Left colon (tissue), 2 donors: ENCODE results near the gene ENTPD3. TPM values are rescaled to one million over a fixed set of nuclear protein-coding genes. Genes with fewer than 3 reads are reported as not detected.

Source experiments
- ATAC-seq: fragments of 200-7000 bp; cut with Tn5 transposase; one replicate; pipeline ENCODE4 v1.9.1; 2020; ENCODE audit warnings: mild to moderate bottlenecking, moderate library complexity
- DNase-seq, 2 donors: peaks; one replicate each; pipeline ENCODE4 v3.0.0-alpha.2; 2020
- intact Hi-C, 2 donors: fragments of 100-400 bp; cut with DNase I in 1 of 2; cut with micrococcal nuclease in 1 of 2; formaldehyde crosslinking; loops; one replicate each; pipeline versions ENCODE4 v1.11.2 to v1.14.0; 2022; cut with DNase I, micrococcal nuclease
- total RNA-seq, 2 donors: library from RNA; stranded (reverse); fragmentation: NEBNext Ultra II Directional; extraction: Animal tissue kit (Norgen Biotek cat#: 25700); gene quantifications; one replicate each; pipeline ENCODE4 v1.2.1, GENCODE V29; 2021
- donor health status: DM: no; HTN: no; CAD: no.
- donor health status: DM: yes; HTN: yes; CAD: no.

The ENTPD3 gene
- total RNA-seq, 2 donors from 2014 or later, result 2.4 to 4.2 TPM

DNA sequence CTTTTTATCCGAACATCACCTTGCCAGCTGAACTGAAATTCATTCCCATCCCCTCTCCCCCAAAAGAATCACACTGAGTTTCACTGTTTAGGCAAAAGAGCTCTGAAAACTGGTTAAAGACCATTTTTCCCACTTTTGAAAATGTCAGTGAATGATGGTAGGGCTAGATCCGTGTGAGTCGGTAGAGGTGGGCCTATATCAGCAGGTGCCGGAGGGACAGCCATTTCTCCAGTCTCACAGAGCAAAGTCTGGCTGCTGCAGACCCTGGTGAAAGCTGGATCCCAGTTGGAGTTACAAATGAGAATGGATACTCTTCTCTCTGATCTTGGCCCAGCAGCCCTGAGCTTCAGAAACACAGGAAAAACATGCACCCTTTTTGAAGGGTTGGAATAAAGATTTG is 10.9 kb downstream of the ENTPD3 start:
- no peak for DNase-seq
- no peak for ATAC-seq
- intact Hi-C loops, result no loop called here

DNA sequence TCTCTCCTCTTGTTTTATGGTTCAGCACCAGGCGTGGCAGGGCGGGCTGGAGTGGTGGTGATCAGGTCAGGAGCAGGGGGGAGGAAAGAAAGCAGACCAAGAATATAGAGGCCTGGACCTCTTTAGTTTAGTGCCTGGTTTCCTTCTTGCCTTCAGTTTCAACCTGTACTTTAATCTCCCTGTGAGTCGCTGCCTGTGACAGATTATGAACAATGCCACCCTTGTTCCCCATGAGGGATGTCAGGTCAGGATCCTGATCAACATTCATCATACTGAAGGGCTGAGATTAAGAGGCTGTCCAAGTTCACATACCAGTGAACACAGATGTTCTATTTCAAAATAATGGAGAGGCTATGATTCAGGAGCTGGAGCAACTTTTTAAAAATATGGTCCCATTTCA is 11.4 kb downstream of the ENTPD3 start:
- DNase-seq (no peak), ATAC-seq (peak; percentile 18)
- intact Hi-C loops, result no loop called here

DNA sequence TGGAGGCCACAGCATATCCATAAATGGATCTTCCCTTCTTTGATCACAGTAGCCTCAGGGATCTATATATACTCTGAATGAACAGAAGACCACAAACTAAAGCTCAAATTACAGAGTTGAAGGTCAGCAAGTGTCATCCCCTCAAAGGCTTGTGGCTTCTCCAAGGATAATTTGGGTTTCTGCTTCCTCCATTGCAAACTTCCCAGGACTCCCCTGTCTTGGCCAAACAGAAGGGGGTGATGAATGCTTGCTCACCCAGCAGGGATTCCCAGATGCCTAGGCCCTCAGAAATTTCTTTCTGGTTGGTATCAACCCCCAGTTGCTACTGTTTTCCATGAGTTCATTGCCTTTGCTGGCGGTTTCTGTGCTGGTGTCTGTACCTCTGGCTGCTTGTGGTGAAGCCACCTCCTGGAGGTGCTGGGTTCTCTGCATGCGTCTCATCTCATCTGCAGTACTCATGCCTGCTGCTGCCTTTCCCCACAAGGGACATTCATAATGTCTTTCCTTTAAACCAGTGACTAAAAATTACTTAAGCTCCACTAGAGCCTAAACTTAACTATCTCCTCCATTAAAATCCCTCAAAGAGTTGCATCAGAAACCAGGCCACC is 17.7 kb downstream of the ENTPD3 start:
- no peak for DNase-seq
- intact Hi-C loops, result no loop called here
- ATAC-seq, result no peak

DNA sequence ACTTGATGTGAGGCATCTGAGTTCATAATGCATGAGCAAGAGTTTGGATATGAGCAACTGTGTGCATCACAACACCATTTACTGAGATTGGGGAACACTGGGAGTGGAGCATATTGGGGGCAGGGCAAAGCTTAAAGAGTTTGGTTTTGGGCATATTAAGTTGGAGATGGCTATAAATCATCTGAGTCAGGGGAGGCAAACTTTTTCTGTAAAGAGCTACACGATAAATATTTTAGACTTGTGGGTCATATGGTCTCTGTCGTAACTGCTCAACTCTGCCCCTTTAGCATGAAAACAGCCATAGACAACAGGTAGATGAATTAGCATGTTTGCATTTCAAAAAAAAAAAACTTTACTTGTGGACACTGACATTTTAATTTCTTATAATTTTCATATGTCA is 20.0 kb downstream of the ENTPD3 start:
- DNase-seq (no peak), ATAC-seq (no peak)
- intact Hi-C loops, result no loop called here

DNA sequence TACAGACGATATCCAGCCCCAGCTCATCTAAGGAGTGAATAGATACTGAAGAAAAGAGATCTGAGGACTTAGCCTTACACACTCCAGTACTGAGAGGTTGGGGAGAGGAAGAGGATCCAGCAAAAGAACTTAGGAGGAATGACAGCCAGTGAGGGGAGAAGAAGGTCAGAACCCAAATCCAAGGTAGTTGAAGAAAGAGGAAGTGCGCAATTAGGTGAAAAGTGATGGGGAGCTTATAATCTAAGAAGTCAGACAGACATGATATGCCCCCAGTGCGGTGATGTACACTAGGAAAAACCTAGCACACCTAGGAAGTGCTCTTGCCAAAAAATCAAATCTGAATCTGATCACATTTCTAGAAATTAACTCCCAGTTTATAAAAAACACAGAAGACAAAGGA is 20.6 kb downstream of the ENTPD3 start:
- DNase-seq (no peak), ATAC-seq (no peak)
- intact Hi-C loops, result no loop called here

DNA sequence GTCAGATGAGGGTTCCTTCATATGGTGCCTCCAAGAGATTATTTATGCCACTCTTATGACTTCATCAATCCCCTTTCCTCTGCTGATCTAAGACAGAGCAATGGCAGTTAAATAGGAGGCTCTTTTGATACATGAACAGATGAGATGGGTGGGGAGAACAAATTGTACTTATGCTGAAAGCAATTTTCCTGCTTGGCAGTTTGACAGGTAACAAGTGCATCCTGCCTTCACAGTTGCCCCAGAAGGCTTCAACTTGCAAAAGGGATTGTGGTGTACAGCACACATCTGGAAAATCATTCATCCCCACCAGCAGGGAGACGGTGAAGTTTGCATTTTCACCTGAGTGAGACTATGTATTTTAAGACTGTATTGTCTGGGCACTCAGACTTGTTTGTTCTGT is 27.3 kb downstream of the ENTPD3 start:
- intact Hi-C loops, result no loop called here
- DNase-seq, result no peak
- peak; percentile 42 for ATAC-seq

DNA sequence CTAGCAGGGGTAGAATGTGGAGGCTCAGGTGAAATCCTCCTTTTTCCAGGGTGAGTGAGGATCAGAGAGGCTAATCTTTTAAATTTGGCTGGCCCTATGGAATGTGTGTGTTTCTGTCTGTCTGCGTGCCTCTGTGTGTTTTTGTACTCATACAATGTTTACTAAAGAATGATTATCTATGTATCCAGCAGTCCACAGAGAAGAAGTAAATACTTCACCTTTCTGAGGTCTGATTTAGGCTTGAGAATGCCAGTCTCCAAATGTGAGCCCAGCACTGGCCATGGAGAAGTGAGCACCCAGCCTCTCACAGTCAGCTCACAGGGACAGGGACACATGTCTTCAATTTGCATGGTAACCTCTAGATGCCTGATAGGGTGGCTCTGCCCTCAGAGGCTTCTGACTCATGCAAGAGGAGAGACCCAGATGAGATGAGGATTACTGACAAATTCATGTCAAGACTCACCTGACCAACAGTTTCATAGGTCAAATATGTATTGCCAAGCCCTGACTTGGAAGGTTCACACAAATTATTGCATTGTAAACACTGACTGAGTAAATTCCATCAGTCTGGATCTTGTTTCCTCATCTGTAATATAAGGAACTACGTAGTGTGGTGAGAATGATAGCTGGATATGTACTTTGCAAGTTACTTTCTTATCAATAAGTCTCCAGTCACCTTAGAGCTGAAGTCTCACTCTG is 31.0 kb downstream of the ENTPD3 start:
- ATAC-seq (peak; percentile 93), DNase-seq (peak; percentile 11 to 58)
- intact Hi-C loops, result no loop called here

DNA sequence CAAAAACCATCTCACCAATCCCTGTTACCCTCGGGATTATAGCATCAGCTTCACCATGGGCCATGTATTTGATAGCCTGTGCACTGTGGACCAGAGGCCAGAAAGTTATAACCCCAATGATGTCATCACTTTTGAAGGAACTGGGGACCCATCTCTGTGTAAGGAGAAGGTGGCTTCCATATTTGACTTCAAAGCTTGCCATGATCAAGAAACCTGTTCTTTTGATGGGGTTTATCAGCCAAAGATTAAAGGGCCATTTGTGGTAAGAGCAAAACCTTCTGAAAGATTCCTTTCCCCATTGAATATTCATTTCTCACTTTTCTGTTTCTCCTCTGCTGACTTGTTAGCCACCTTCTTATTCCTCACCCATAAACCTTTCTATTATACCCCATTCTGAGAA is 35.9 kb downstream of the ENTPD3 start:
- intact Hi-C loops, result no loop called here
- DNase-seq, result no peak
- no peak for ATAC-seq

DNA sequence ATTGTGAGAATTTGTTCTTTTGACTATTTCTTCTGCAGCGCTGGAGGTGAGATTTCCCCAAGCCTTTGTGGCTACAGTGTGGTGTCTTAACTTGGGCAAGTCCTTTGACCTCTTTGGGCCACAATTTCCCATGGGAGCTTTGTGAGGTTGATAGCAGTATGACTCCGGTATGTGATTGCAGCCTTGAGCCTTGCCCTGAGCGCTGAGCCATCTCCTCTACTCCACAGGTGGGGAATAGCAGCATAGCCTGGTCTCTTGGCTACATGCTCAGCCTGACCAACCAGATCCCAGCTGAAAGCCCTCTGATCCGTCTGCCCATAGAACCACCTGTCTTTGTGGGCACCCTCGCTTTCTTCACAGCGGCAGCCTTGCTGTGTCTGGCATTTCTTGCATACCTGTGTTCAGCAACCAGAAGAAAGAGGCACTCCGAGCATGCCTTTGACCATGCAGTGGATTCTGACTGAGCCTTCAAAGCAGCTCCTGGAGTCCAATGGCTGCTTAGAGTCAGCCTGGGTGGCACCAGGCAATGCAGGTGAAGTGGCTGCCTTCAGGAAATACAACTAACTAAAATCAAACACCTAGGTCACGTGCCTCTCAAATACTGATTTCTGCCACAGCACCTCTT is 40.2 kb downstream of the ENTPD3 start:
- DNase-seq, result no peak
- ATAC-seq, result no peak
- intact Hi-C loops, result no loop called here

DNA sequence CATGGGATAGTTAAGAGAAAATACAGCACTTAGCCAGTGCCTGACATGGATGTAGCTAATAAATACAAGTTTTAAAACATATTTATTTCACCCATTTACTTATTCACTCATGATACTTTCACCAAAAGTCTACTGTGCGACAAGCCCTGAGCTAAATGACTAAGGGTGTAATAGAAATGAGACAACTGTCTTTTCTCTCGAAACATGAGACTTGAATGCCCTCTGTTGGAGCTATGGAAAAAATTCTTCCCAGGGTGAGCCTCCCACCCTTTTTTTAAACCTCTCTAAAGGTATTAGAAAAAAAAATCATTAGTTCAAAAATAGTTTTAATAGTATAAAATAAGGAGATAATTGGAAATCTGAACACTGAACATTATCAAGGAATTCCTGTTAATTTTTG is 45.8 kb downstream of the ENTPD3 start:
- DNase-seq (no peak), ATAC-seq (no peak)
- intact Hi-C loops, result no loop called here

DNA sequence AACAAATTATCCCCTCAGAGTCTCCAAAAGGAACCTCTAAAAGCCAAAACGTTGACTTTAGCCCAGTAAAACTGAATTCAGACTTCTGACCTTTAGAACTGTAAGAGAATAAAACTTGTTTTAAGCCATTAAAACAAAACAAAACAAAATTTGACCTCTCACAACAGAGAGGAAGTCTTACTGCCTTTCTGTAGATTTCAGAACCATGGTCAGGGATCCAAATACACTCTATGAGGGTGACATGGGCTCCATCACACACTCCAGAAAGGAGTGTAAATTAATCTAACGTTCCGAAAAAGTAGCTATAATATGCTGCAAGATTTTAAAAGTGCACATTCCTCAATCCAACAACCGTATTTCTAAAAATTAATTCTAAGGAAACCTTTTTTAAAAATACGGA is 50.9 kb downstream of the ENTPD3 start:
- intact Hi-C loops, result no loop called here
- no peak for DNase-seq
- no peak for ATAC-seq

DNA sequence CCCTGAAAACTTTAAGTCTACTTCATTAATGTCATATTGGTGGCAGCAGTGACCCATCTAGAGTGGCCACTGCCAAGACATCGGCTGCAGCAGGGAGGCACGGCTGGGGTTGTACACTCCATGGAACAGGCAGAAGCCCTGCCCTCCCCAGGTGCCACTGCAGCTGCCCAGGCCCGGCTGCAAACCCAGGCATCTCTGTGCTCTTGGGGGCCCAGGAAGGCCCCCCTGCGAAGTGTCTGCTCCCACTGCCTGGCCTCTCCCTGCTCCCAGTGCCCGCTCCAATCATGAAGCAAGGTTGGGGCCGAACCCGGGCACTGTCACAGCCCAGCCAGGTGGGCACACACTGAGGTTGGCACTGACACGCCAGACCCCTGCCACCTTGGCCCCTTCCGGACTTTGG is 58.1 kb downstream of the ENTPD3 start:
- intact Hi-C loops, result no loop called here
- no peak for DNase-seq
- no peak for ATAC-seq

DNA sequence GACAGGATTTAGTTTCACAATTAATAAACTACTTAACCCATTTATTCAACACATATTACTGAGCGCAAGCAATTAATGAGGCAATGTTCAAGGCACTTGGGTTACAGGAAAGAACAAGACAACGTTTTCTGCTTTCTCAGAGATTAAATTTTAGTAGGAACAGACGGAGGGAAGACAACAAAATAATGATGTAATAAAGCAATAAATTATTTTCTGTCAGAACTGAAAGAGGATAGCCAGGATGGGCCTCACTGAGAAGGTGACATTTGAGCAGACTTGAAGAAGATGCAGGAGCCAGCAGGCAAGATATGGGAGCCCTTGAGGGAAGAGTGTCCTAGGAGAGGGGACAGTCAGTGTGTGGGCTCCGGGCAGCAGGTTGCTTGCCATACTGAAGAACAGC is 58.9 kb downstream of the ENTPD3 start:
- DNase-seq (no peak), ATAC-seq (no peak)
- intact Hi-C loops, result no loop called here

DNA sequence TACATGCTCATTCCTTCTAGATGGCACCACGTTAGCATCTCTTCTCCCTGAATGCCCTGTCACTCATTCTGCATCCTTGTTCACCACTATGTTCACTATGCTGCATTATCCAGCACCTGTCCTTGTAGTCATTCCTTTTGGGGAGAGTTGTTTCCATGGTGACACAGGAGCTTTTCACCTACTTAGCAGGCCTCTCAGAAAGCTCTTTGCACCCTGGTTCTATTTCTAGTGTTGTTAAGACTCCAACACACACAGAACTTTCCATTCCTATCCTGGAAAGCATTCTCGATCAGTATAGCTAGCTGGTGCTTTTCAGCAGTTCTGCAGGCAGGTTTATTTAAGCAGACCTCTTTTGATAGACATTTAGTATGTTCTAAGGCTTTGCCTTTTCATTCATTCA is 63.5 kb downstream of the ENTPD3 start:
- no peak for ATAC-seq
- intact Hi-C loops, result no loop called here
- no peak for DNase-seq

DNA sequence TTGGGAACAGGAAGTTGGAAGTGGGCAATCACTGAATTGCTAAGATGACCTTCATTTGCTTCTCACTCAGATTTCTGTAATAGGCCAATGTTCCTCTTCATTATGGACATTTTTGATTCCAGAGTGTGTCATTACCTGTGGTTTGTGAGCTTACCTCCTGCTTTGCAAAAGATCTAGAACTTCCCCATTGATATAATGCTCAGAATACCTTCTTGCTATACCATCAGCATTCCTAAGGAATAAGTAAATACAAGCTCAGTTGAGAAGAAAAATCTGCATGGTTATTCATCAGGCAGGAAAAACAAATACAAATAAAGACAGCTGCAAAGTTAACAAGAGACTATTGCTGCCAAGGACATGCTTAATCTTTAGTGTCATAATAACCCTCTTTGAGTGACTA is 64.6 kb downstream of the ENTPD3 start:
- no peak for ATAC-seq
- DNase-seq, result no peak
- intact Hi-C loops, result no loop called here

DNA sequence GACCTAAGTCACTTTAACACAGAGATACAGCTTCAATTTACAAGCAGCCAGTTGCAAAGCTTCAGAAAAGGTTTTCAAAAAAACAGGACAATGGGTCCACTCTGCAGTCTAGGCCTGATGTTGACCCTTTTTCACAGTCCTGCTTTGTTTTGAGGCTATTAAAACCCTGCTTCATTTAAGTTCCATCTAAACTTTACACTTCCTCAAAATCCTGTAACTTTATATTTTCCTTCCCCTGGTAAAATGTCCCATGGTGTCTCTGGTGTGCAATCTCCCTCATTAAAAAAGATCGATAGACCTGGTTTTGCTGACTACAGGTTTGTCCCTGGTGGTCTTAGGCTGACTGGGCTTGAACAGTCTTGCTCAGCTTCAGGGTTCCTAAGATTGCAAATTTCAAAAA is 65.1 kb downstream of the ENTPD3 start:
- ATAC-seq (no peak), DNase-seq (no peak)
- intact Hi-C loops, result no loop called here

DNA sequence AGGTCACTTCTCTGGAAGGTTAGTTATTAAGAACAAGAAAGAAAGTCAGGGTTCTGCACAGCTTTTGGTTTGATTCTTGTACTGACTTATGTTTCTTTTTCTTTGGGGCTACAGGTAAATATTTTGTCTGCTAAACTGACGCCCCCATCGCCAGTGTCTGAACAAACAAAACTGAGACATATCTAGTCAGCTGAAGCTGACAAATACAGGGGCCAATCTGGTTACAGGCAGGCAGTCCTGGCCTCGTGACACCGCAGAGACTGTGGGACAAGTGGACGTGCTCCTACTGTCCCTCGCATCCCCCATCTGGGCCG is 65.5 kb downstream of the ENTPD3 start:
- no peak for ATAC-seq
- intact Hi-C loops, result no loop called here
- DNase-seq, result no peak

DNA sequence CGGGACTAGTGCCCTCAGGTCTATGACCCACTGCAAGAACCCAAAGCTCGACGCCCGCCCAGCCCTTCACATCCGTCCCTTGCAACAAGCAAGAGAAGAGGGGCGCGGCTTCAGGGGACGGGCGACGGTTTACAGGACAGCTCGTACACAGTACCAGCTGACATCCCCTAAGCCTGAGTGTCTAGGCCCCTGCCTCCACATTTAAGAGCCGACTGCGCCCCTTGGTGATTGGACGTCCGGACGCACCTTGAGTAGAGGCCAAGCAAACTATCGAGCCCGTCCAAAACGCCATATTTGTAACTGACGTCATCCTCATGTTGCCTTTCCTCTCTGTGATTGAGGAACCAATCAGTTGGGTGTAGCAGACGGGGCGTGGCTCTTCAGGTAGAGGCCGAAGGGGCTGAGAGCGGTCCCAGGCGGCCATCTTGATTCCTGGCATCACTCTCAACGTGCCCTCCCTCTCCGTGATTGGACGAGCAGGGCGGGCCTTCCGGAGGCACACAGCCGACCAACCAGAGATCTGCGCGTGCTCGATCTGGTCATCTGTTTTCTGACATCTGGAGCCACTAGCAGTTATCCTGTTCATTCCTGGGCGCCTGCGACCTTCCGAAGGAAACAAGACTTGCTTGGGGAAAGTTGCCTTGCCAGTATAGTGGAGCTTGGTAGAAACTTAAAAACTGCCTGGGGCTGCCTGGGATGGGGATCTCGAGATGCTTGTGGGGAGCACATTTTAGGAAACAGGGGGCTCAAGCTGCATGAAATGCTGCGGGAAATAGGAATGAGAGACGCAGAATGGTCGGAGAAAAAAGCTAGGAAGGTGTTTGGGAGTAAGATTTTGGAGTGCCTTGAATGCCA is 66.1 kb downstream of the ENTPD3 start:
- peak; percentile 98 to 100 for DNase-seq
- intact Hi-C loops, result no loop called here
- ATAC-seq, result peak; percentile 90

DNA sequence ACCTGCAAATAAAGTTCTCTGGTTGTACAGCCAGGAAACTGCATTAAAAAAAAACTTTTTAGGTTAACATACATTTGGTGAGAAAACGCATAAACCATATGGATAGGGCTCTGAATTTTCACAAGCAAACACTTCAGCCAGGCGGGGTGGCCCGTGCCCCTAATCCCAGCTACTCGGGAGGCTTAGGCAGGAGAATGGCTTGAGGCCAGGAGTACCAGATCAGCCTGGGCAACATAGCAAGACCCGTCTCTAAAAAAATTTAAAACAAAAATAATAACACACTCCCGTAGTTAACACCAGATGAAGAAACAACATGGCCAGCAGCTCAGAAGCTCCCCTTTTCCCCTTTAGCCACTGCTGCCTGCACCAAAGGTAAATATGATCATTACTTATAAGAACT is 66.9 kb downstream of the ENTPD3 start:
- DNase-seq, result no peak
- intact Hi-C loops, result no loop called here
- no peak for ATAC-seq

DNA sequence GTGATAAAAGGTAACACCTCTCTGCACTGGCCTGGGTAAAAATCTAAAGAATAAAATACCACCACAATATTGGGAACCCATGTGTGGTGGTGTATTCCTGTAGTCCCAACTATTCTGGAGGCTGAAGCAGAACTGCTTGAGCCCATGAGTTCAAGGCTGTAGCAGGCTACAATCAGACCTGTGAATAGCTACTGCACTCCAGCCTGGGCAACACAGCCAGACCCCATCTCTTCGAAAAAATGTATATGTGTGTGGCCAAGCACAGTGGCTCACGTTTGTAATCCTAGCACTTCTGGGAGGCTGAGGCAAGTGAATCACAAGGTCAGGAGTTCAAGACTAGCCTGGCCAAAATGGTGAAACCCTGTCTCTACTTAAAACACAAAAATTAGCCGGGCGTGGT is 68.3 kb downstream of the ENTPD3 start:
- no peak for ATAC-seq
- intact Hi-C loops, result no loop called here
- no peak for DNase-seq
